Trophoblast cell (in vitro differentiated cells and primary cell): ENCODE measurements around the gene PRDM16.

Experiments
- DNase-seq, 2 donors: peaks; one replicate each; pipeline ENCODE4 v3.0.0-alpha.2; 2016
- H2AFZ ChIP-seq: 2 replicates; pipeline ENCODE4 v1.6.1; 2013; ENCODE audit warnings: low read length, moderate library complexity, mild to moderate bottlenecking; ENCODE audit not compliant: insufficient read depth, poor library complexity
- H2AK5ac ChIP-seq: 2 replicates; pipeline ENCODE4 v1.6.1; 2013; ENCODE audit warnings: mild to moderate bottlenecking, low read length
- H2BK120ac ChIP-seq: 2 replicates; pipeline ENCODE4 v1.6.1; 2013; ENCODE audit warnings: low read length, mild to moderate bottlenecking, moderate library complexity; ENCODE audit not compliant: insufficient read depth, poor library complexity
- H2BK12ac ChIP-seq: 2 replicates; pipeline ENCODE4 v1.6.1; 2013; ENCODE audit warnings: mild to moderate bottlenecking, low read length, moderate library complexity
- H2BK5ac ChIP-seq: 2 replicates; pipeline ENCODE4 v1.6.1; 2013; ENCODE audit warnings: low read length, low read depth, moderate library complexity, mild to moderate bottlenecking; ENCODE audit not compliant: poor library complexity
- H3K14ac ChIP-seq: 2 replicates; pipeline ENCODE4 v1.6.1; 2013; ENCODE audit warnings: mild to moderate bottlenecking, low read length
- H3K18ac ChIP-seq: 2 replicates; pipeline ENCODE4 v1.6.1; 2013; ENCODE audit warnings: mild to moderate bottlenecking, low read length
- H3K23ac ChIP-seq: 2 replicates; pipeline ENCODE4 v1.6.1; 2013; ENCODE audit warnings: low read length
- H3K27ac ChIP-seq: 2 replicates; pipeline ENCODE4 v1.5.1; 2013; ENCODE audit warnings: low read depth, mild to moderate bottlenecking, inconsistent platforms, low read length, moderate library complexity
- H3K27me3 ChIP-seq: 2 replicates; pipeline ENCODE4 v1.6.1; 2013; ENCODE audit warnings: inconsistent platforms, mild to moderate bottlenecking, low read length, moderate library complexity; ENCODE audit not compliant: insufficient read depth
- H3K36me3 ChIP-seq, 2 experiments: 1 replicate in 1 of 2; 2 replicates in 1 of 2; pipeline ENCODE4 v1.6.1; 2013; ENCODE audit warnings: low read length in 2 of 2, mild to moderate bottlenecking in 2 of 2, moderate library complexity in 1 of 2; ENCODE audit not compliant: insufficient read depth in 2 of 2, control insufficient read depth in 1 of 2
- H3K4ac ChIP-seq: 2 replicates; pipeline ENCODE4 v1.6.1; 2013; ENCODE audit warnings: low read depth, mild to moderate bottlenecking, low read length, moderate library complexity
- H3K4me1 ChIP-seq, 2 experiments: 1 replicate in 1 of 2; 2 replicates in 1 of 2; pipeline ENCODE4 v1.6.1; 2013; ENCODE audit warnings: low read length in 2 of 2, mild to moderate bottlenecking in 2 of 2, moderate library complexity in 1 of 2; ENCODE audit not compliant: insufficient read depth in 2 of 2, control insufficient read depth in 1 of 2
- H3K4me2 ChIP-seq: 2 replicates; pipeline ENCODE4 v1.6.1; 2013; ENCODE audit warnings: inconsistent platforms, mild to moderate bottlenecking, low read length, moderate library complexity
- H3K4me3 ChIP-seq: 2 replicates; pipeline ENCODE4 v1.5.1; 2013; ENCODE audit warnings: mild to moderate bottlenecking, low read depth, low read length, inconsistent platforms
- H3K79me1 ChIP-seq: one replicate; pipeline ENCODE4 v1.6.1; 2013; ENCODE audit warnings: low read length
- H3K79me2 ChIP-seq: 2 replicates; pipeline ENCODE4 v1.6.1; 2013; ENCODE audit warnings: low read length, mild to moderate bottlenecking; ENCODE audit not compliant: control insufficient read depth, insufficient read depth, poor library complexity
- H3K9ac ChIP-seq: 2 replicates; pipeline ENCODE4 v1.6.1; 2013; ENCODE audit warnings: mild to moderate bottlenecking, low read length
- H3K9me3 ChIP-seq: 2 replicates; pipeline ENCODE4 v1.6.1; 2013; ENCODE audit warnings: low read depth, mild to moderate bottlenecking, control low read depth, inconsistent platforms, low read length; ENCODE audit not compliant: insufficient read depth
- H4K12ac ChIP-seq: 2 replicates; pipeline ENCODE4 v1.6.1; 2013; ENCODE audit warnings: low read depth, mild to moderate bottlenecking, low read length, moderate library complexity
- H4K8ac ChIP-seq: 2 replicates; pipeline ENCODE4 v1.6.1; 2013; ENCODE audit warnings: low read depth, mild to moderate bottlenecking, low read length, moderate library complexity
- H4K91ac ChIP-seq: one replicate; pipeline ENCODE4 v1.6.1; 2013; ENCODE audit warnings: low read depth, mild to moderate bottlenecking, low read length, moderate library complexity
- WGBS: extraction: QIAGEN DNeasy Blood & Tissue Kit; methylation state at CpG from one replicate; pipeline ENCODE4 v1.1.7; 2013; ENCODE audit warnings: missing lambda C conversion rate; ENCODE audit not compliant: insufficient read length, insufficient coverage; ENCODE audit errors: extremely low coverage; 5-methylcytosine and 5-hydroxymethylcytosine counted together

PRDM16 gene

DNA sequence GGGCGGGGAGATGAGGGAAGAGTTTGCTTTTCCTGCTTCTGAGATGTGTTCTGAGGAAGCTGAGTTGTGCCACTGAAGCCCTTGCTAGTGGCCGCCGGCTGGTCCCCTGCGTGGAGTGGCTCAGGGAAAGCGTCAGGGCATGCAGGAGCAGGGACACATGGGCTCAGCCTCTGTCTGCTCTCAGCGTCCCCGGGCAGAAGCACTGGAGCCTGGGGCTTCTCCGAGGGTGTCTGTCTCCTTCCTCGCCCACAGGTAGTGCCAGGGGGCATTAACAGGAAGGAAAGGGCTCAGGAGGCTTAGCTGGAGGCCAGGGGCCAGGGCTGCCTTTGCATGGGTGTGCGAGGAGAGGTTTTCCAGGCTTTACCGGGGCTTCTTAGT, 7.3 kb downstream of the PRDM16 start:
- no peak overlapping the region for H3K14ac ChIP-seq
- H3K79me1 ChIP-seq: no peaks in the 10 kb centered on the region
- no peak overlapping the region for H3K4ac ChIP-seq
- no peak overlapping the region for H3K4me3 ChIP-seq
- H3K9ac ChIP-seq: no peak overlapping the region
- H3K4me1 ChIP-seq: no peaks in the 10 kb centered on the region
- no peaks in the 10 kb centered on the region for H3K79me2 ChIP-seq
- H2AFZ ChIP-seq: no peak overlapping the region
- no peak overlapping the region for H3K18ac ChIP-seq
- DNase-seq: no peak
- no peak overlapping the region for H2BK120ac ChIP-seq
- H3K23ac ChIP-seq: no peak overlapping the region
- WGBS: no CpG with 5 or more reads among the region's 11 CpGs
- no peak overlapping the region for H3K4me2 ChIP-seq
- H3K9me3 ChIP-seq: peaks cover 15% of the 10 kb centered on the region
- H2AK5ac ChIP-seq: no peak overlapping the region
- H3K27me3 ChIP-seq: peaks cover 41% of the 10 kb centered on the region
- H4K91ac ChIP-seq: no peak overlapping the region
- H3K27ac ChIP-seq: no peak overlapping the region
- H4K12ac ChIP-seq: no peak overlapping the region
- H3K36me3 ChIP-seq: no peaks in the 10 kb centered on the region
- no peak overlapping the region for H2BK5ac ChIP-seq
- H2BK12ac ChIP-seq: no peak overlapping the region
- no peak overlapping the region for H4K8ac ChIP-seq

DNA sequence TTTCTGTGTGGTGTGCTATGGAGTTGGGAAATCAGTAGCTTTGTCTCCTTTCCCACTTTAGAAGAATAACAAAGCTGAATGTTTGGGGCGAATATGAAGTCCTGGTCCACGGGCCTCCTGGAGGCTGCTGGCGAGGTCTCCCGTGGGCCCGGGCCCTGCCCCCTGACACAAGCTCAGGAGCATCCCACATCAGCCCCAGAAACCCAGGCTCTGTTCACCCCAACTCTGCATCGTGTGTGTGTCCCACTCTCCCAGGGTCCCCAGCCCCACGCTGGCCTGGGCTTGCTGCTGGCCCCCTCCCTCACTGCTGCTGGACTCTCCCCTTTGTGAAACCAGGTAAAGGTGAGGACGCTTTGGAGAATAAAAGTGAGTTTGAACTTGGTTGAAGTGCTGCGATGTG, 8.1 kb downstream of the PRDM16 start:
- Histone ChIP-seq H2BK120ac (no peak overlapping the region), H4K12ac (no peak overlapping the region), H3K4me1 (no peaks in the 10 kb centered on the region), H3K36me3 (no peaks in the 10 kb centered on the region), H4K8ac (no peak overlapping the region), H3K27me3 (peaks cover 34% of the 10 kb centered on the region), H3K9me3 (peaks cover 11% of the 10 kb centered on the region), H3K4me2 (no peak overlapping the region), H3K23ac (no peak overlapping the region), H3K4me3 (no peak overlapping the region), H3K9ac (no peak overlapping the region), H3K4ac (no peak overlapping the region), H4K91ac (no peak overlapping the region), H2AFZ (no peak overlapping the region), H3K79me1 (no peaks in the 10 kb centered on the region), H3K18ac (no peak overlapping the region), H2BK5ac (no peak overlapping the region), H2BK12ac (no peak overlapping the region), H2AK5ac (no peak overlapping the region), H3K14ac (no peak overlapping the region), H3K79me2 (no peaks in the 10 kb centered on the region), H3K27ac (no peak overlapping the region)
- WGBS: no CpG with 5 or more reads among the region's 9 CpGs
- DNase-seq: no peak

DNA sequence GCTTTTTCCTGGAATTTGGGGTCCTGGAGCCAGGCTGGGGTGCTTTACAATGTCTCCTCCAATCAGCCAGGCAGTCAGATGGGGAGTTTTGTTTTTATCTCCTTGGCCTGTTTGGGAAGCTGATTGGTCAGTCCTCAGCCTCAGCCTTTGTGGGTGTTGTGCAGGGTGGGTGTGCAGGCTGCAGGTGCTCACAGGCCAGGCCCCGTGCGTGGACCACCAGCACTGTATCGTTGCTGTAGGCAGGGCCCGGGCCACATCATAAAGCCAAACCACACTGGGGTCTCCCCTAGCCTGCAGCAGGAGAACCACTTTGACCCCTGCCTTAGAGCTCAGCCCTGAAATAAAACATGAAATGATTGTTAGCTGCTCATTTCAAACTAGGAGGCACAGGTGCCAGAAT, 8.6 kb downstream of the PRDM16 start:
- H3K4me1 ChIP-seq: no peaks in the 10 kb centered on the region
- H2BK5ac ChIP-seq: no peak overlapping the region
- H4K12ac ChIP-seq: no peak overlapping the region
- H3K14ac ChIP-seq: no peak overlapping the region
- no peak overlapping the region for H3K18ac ChIP-seq
- no CpG with 5 or more reads among the region's 4 CpGs for WGBS
- H3K4me3 ChIP-seq: no peak overlapping the region
- no peaks in the 10 kb centered on the region for H3K36me3 ChIP-seq
- H3K27me3 ChIP-seq: peaks cover 29% of the 10 kb centered on the region
- H4K91ac ChIP-seq: no peak overlapping the region
- no peak overlapping the region for H3K27ac ChIP-seq
- H3K4ac ChIP-seq: no peak overlapping the region
- peaks cover 10% of the 10 kb centered on the region for H3K9me3 ChIP-seq
- no peak overlapping the region for H2AFZ ChIP-seq
- no peak overlapping the region for H2BK12ac ChIP-seq
- no peaks in the 10 kb centered on the region for H3K79me2 ChIP-seq
- no peak overlapping the region for H3K9ac ChIP-seq
- no peak overlapping the region for H4K8ac ChIP-seq
- no peak overlapping the region for H2BK120ac ChIP-seq
- no peak overlapping the region for H3K4me2 ChIP-seq
- DNase-seq: no peak
- H2AK5ac ChIP-seq: no peak overlapping the region
- no peak overlapping the region for H3K23ac ChIP-seq
- H3K79me1 ChIP-seq: no peaks in the 10 kb centered on the region

DNA sequence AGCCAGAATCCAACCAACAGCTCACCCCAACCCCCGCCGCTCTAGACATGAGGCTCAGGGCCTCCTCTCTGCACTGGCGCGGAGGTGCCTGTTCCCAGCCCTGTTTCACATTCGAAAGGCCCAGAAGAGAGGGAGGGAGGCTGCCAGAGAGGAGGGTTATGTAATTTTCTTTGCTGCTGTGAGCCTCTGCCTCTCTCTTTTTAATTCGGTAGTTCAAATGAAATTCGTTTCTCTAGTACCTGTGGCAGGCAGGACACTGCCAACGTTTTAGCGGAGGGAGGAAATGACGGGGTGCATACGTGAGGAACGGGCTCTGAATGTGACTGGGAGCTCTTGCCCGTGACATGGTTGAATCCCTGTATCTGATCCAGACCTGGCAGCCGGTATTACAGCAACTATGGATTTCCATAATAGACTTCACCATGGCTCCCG, 9.4 kb downstream of the PRDM16 start:
- H2AK5ac ChIP-seq: no peak overlapping the region
- no peaks in the 10 kb centered on the region for H3K79me2 ChIP-seq
- no peak overlapping the region for H4K91ac ChIP-seq
- H2AFZ ChIP-seq: no peak overlapping the region
- H3K23ac ChIP-seq: no peak overlapping the region
- no peaks in the 10 kb centered on the region for H3K36me3 ChIP-seq
- no peaks in the 10 kb centered on the region for H3K79me1 ChIP-seq
- no peak overlapping the region for H3K4me3 ChIP-seq
- no peak overlapping the region for H3K14ac ChIP-seq
- no peak overlapping the region for H2BK120ac ChIP-seq
- no peak for DNase-seq
- WGBS: no CpG with 5 or more reads among the region's 15 CpGs
- no peak overlapping the region for H2BK12ac ChIP-seq
- H4K8ac ChIP-seq: no peak overlapping the region
- peaks cover 21% of the 10 kb centered on the region for H3K27me3 ChIP-seq
- H4K12ac ChIP-seq: no peak overlapping the region
- H3K27ac ChIP-seq: no peak overlapping the region
- no peak overlapping the region for H3K9ac ChIP-seq
- H3K4ac ChIP-seq: no peak overlapping the region
- H3K4me1 ChIP-seq: no peaks in the 10 kb centered on the region
- no peak overlapping the region for H3K4me2 ChIP-seq
- H2BK5ac ChIP-seq: no peak overlapping the region
- H3K9me3 ChIP-seq: peaks cover 6% of the 10 kb centered on the region
- no peak overlapping the region for H3K18ac ChIP-seq
